ENCODE results near the gene TIAM1.

DNA sequence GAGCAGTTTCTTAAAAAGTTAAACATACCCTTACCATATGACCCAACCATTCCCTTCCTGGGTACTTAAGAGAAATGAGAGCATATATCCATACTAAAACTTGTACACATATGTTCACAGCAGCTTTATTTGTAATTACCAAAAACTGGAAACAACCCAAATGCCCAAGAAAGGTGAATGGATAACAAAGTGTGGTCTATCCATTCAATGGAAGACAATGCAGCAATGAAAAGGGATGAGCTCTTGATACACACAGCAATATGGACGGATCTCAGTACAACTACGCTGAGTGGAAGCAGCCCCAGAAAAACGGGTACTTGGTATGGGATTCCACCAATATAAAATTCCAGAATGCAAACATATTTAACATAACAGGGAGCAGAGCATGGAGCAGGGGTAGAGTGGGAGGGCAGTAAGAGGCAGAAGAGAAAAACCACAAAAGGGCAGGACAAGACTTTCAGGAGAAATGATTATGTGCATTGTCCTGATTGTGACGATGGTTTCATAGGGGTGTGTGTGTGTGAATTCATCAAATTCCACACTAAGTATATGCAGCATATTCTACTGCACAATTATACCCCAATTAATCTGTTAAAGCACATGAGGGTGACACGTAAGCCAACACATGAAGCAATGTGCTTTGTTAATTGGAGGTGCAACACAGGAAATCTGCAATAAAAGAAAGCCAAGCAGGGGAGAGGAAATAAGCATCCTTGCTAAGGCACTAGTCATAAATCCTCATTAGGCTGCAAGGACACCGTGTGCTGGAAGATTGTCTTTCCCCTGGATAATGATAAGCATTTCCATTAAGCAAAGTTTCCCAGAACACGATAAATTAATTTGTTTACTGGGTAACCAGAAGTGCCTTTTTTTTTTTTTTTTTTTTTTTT, 192.7 kb downstream of the TIAM1 start:
- TF ChIP-seq, protein P1, sequence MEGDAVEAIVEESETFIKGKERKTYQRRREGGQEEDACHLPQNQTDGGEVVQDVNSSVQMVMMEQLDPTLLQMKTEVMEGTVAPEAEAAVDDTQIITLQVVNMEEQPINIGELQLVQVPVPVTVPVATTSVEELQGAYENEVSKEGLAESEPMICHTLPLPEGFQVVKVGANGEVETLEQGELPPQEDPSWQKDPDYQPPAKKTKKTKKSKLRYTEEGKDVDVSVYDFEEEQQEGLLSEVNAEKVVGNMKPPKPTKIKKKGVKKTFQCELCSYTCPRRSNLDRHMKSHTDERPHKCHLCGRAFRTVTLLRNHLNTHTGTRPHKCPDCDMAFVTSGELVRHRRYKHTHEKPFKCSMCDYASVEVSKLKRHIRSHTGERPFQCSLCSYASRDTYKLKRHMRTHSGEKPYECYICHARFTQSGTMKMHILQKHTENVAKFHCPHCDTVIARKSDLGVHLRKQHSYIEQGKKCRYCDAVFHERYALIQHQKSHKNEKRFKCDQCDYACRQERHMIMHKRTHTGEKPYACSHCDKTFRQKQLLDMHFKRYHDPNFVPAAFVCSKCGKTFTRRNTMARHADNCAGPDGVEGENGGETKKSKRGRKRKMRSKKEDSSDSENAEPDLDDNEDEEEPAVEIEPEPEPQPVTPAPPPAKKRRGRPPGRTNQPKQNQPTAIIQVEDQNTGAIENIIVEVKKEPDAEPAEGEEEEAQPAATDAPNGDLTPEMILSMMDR (conservative IDR thresholded peaks at IDR 0.05), result no peak
- no peak for TF ChIP-seq EZH2 (IDR thresholded peaks at IDR 0.05; ENCODE audit: low read depth)

Data from PC-9 (cell line).